ENCODE results near the gene ALDH18A1.

The ALDH18A1 gene

DNA sequence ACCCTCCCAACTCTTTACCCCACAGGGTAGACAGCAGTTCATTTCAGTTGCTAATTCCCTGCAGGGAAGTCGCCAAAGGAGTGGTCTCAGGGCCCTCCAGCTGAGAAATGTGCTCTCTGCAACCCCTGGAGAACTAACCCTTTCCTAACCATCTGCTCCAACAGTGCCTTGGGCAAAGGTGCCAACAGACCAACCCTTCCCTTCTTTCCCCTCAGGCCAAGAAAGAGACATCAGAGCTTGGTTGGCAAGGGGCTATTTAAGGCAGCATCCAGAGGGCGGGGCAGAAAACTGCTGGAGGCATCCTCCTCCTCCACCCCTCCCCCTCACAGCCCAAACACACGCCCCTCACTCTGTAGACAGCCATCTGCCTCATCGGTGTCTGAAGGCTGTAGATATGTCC is 97.0 kb downstream of the ALDH18A1 start:
- TF ChIP-seq, protein P1, sequence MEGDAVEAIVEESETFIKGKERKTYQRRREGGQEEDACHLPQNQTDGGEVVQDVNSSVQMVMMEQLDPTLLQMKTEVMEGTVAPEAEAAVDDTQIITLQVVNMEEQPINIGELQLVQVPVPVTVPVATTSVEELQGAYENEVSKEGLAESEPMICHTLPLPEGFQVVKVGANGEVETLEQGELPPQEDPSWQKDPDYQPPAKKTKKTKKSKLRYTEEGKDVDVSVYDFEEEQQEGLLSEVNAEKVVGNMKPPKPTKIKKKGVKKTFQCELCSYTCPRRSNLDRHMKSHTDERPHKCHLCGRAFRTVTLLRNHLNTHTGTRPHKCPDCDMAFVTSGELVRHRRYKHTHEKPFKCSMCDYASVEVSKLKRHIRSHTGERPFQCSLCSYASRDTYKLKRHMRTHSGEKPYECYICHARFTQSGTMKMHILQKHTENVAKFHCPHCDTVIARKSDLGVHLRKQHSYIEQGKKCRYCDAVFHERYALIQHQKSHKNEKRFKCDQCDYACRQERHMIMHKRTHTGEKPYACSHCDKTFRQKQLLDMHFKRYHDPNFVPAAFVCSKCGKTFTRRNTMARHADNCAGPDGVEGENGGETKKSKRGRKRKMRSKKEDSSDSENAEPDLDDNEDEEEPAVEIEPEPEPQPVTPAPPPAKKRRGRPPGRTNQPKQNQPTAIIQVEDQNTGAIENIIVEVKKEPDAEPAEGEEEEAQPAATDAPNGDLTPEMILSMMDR (IDR thresholded peaks at IDR 0.05; ENCODE audit: borderline replicate concordance, insufficient read depth, low read depth, low read length): no peak
- H3K4me3 ChIP-seq (ENCODE audit: low read depth, low read length): no peak overlapping the region

DNA sequence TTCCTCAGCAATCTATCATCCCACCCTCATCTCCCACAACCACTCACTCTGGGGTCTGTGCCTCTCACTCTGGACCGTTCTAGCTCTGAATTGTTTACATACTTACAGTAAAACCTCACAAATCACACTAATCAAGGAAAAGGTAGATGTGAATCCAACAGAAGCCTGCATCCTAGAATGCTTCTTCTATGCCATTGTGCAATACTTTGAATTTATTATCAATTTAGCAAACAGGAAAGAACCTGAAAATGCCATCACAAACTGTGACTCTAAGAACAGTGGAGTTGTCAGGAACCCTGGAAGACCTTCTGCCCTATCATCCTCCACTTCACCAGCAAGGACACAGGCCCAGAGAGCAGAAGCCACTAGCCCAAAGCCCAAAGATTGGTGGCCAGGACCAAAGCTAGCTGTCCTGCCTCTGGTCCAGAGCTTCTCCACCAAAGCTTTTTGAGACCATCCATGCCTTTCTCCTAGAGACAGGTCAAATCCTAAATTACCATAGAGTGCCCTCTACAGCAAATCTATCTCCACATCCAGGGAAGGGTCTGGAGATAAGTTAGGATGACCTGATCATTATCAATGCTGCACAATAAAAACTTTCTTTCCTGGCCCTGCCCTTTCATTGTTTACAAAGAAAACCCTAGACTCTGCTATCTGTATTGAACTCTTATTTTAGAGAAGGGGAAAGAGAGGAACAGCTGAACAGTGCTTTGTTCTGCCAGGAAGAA is 97.8 kb downstream of the ALDH18A1 start:
- TF ChIP-seq, protein P1 (IDR thresholded peaks at IDR 0.05; ENCODE audit: borderline replicate concordance, insufficient read depth, low read depth, low read length): no peak
- no peak overlapping the region for H3K4me3 ChIP-seq (ENCODE audit: low read depth, low read length)

DNA sequence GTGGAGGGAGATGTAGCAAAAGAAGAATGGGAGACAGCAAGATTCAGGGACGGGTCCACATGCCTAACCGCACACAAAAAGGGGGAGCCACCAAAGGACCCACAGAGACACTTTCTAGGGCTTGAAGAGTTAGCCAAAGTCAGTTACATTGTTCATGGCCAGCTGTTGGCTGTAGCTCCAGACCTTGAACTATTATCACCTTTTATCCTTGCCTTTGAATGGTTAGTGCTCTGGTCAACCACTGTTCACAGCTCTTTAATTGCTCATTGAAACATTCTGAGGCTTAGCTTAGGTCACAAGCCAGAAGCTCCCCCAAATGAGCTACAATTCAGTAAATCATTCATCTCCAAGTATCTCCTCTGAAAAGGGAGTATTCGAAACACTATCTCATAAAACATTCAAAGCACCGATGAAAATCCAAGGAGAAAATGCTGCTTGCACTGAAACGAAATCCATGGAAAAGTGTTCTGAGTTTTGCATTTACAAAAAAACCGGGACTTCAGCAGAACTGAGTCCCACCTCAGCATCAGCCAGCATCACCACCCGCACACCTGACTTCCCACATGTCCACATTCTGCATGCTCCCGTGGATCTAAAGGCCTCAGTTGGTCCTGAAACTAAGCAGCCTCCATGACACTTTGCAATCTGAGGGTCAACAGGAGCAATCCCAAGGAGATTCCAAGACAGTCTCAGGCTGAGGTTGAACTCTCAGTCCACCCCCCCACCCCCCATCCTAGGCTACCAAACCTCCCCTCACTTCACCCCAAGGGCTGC is 99.3 kb downstream of the ALDH18A1 start:
- TF ChIP-seq, protein P1 (IDR thresholded peaks at IDR 0.05; ENCODE audit: borderline replicate concordance, insufficient read depth, low read depth, low read length): no peak

More for the DNA sequence above, 99.3 kb downstream of the ALDH18A1 start:
- no peak overlapping the region for H3K4me3 ChIP-seq (ENCODE audit: low read depth, low read length)

Data from GM12875 (cell line).